Transverse colon (tissue), 4 donors: ENCODE data around the gene CENPQ. TPM values are rescaled to one million over a fixed set of nuclear protein-coding genes. Genes with fewer than 3 reads are reported as not detected.
A peak's percentile ranks its signal among the peaks of the same experiment; 100 is the strongest.

Experiments used
- DNase-seq: peaks from one replicate; pipeline ENCODE4 v3.0.0-alpha.2; 2019
- H3K27ac ChIP-seq, 4 donors: fragments of 200-600 bp; sonication (generic); 2 replicates each; pipeline ENCODE4 v1.5.1; 2016 to 2018; ENCODE audit warnings: inconsistent platforms in 4 of 4
- H3K27me3 ChIP-seq: fragments of 200-600 bp; sonication (generic); 2 replicates; pipeline ENCODE4 v1.5.1; 2017; ENCODE audit warnings: inconsistent platforms
- H3K36me3 ChIP-seq, 4 donors: fragments of 200-600 bp; sonication (generic); 2 replicates each; pipeline ENCODE4 v1.5.1; 2017 to 2019; ENCODE audit warnings: inconsistent platforms in 4 of 4
- H3K4me1 ChIP-seq, 4 donors: fragments of 200-600 bp; sonication (generic); 2 replicates each; pipeline ENCODE4 v1.5.1; 2017 to 2020; ENCODE audit warnings: inconsistent platforms in 4 of 4
- H3K4me3 ChIP-seq, 4 donors: fragments of 200-600 bp; sonication (generic); 1 replicate in 1 of 4; 2 replicates in 3 of 4; pipeline versions ENCODE4 v1.5.1 to v1.6.1; 2017 to 2019; ENCODE audit warnings: inconsistent platforms in 4 of 4
- H3K9me3 ChIP-seq, 2 donors: fragments of 200-600 bp; sonication (generic); 2 replicates each; pipeline ENCODE4 v1.5.1; 2017 to 2019; ENCODE audit warnings: inconsistent platforms in 2 of 2
- EP300 ChIP-seq: sonication (generic); formaldehyde crosslinking; IDR thresholded peaks from one replicate; pipeline ENCODE4 v1.6.1; 2017; ENCODE audit warnings: antibody characterized with exemption, low read depth
- POLR2A ChIP-seq: fragments of 450-650 bp; IDR thresholded peaks from one replicate; pipeline ENCODE4 v1.6.1; 2016; ENCODE audit warnings: antibody characterized with exemption, mild to moderate bottlenecking, moderate library complexity
- POLR2AphosphoS5 ChIP-seq, 3 donors: sonication (generic); formaldehyde crosslinking; IDR thresholded peaks; one replicate each; pipeline ENCODE4 v1.6.1; 2016; ENCODE audit warnings: antibody characterized with exemption in 3 of 3
- WGBS, 2 donors: methylation state at CpG; one replicate each; pipeline ENCODE4 v1.1.5; 2018; ENCODE audit warnings: low coverage in 1 of 2; 5-methylcytosine and 5-hydroxymethylcytosine counted together
- in situ Hi-C, 4 donors: fragments of 200-750 bp; cut with MboI; loops; one replicate each; pipeline versions ENCODE4 v1.15.0 to v1.15.1; 2017; ENCODE audit warnings: low sequenced_read_pairs in 3 of 4, low pct_ligation_motif_present in 1 of 4, low pct_unique_long_range_greater_than_20kb in 1 of 4
- intact Hi-C: fragments of 100-400 bp; cut with DNase I; formaldehyde crosslinking; loops from one replicate; pipeline ENCODE4 v1.15.1; 2023; ENCODE audit warnings: low total_unique reads
- total RNA-seq, 4 donors: library from RNA; depleted of rRNA; stranded (reverse); fragments of >200 nt; gene quantifications; one replicate each; pipeline ENCODE4 v1.1.0, GENCODE V29; 2016
- TF ChIP-seq, protein P1 (sequence below), 5 experiments: fragments of 200-600 bp in 3 of 5; fragments of 450-650 bp in 2 of 5; sonication (generic) in 3 of 5; IDR thresholded peaks; 1 replicate in 2 of 5; 2 replicates in 3 of 5; pipeline ENCODE4 v1.5.1; 2016 to 2017; ENCODE audit warnings: antibody characterized with exemption in 5 of 5, inconsistent platforms in 3 of 5, mild to moderate bottlenecking in 2 of 5, moderate library complexity in 1 of 5

Gene CENPQ
- total RNA-seq, 4 donors from 2014 or later = 1.7 to 3.0 (median 2.9) TPM; not detected in 1

GRCh38 chr6:49430187-49430586 is 33.0 kb upstream of the CENPQ start:
- no peak overlapping the region for H3K4me3 ChIP-seq
- WGBS, 2 donors = 70 to 81% methylated on average over 2 of the region's 2 CpGs
- intact Hi-C loops = no loop called here
- no peak for TF ChIP-seq POLR2A
- H3K27ac ChIP-seq = no peak overlapping the region
- H3K27me3 ChIP-seq = no peaks in the 10 kb centered on the region
- no peaks in the 10 kb centered on the region for H3K9me3 ChIP-seq
- no peak for DNase-seq
- peaks cover 0 to 33% (median 12%) of the 10 kb centered on the region in 4 donors for H3K36me3 ChIP-seq
- H3K4me1 ChIP-seq = no peaks in the 10 kb centered on the region
- in situ Hi-C loops = no loop called here

GRCh38 chr6:49430866-49431265 is 32.3 kb upstream of the CENPQ start:
- in situ Hi-C loops (no loop called here), intact Hi-C loops (no loop called here)
- WGBS, 2 donors = 93 to 100% methylated on average over 1 of the region's 1 CpG
- Histone ChIP-seq H3K4me1 (no peaks in the 10 kb centered on the region), H3K36me3 (peaks cover 0 to 40% (median 15%) of the 10 kb centered on the region in 4 donors), H3K27ac (no peak overlapping the region), H3K4me3 (no peak overlapping the region), H3K27me3 (no peaks in the 10 kb centered on the region), H3K9me3 (no peaks in the 10 kb centered on the region)
- TF ChIP-seq POLR2A (no peak), POLR2AphosphoS5 (IDR thresholded peaks at IDR 0.05) (no peak), EP300 (no peak)
- TF ChIP-seq, protein P1, sequence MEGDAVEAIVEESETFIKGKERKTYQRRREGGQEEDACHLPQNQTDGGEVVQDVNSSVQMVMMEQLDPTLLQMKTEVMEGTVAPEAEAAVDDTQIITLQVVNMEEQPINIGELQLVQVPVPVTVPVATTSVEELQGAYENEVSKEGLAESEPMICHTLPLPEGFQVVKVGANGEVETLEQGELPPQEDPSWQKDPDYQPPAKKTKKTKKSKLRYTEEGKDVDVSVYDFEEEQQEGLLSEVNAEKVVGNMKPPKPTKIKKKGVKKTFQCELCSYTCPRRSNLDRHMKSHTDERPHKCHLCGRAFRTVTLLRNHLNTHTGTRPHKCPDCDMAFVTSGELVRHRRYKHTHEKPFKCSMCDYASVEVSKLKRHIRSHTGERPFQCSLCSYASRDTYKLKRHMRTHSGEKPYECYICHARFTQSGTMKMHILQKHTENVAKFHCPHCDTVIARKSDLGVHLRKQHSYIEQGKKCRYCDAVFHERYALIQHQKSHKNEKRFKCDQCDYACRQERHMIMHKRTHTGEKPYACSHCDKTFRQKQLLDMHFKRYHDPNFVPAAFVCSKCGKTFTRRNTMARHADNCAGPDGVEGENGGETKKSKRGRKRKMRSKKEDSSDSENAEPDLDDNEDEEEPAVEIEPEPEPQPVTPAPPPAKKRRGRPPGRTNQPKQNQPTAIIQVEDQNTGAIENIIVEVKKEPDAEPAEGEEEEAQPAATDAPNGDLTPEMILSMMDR (IDR thresholded peaks at IDR 0.05) = no peak
- DNase-seq = no peak

DNA sequence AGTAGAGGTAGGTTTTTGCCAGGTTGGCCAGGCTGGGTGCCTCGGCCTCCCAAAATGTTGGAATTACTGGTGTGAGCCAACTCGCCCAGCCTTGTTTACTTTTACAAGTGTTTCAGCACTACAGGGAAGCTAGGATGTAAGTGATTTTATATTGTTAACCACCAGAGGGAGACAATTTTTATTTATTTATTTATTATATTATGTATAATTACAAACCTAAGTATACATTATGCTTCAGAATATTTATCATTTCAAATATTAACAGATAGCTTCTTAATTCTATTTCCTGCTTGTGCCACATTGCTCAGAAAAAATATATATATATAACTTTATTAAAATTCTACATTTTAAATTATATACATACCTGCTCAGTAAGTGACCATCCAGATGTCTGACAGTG is 9.9 kb upstream of the CENPQ start:
- in situ Hi-C loops = no loop called here

GRCh38 chr6:49454787-49455709 is 8.1 kb upstream of the CENPQ start:
- 91 to 93% methylated on average over 3 of the region's 3 CpGs for WGBS, 2 donors
- Histone ChIP-seq H3K27me3 (no peaks in the 10 kb centered on the region), H3K4me1 (no peaks in the 10 kb centered on the region), H3K36me3 (peaks cover 0 to 55% (median 15%) of the 10 kb centered on the region in 4 donors), H3K27ac (no peak overlapping the region), H3K4me3 (no peak overlapping the region), H3K9me3 (no peaks in the 10 kb centered on the region)
- intact Hi-C loops = no loop called here
- DNase-seq = no peak
- in situ Hi-C loops = no loop called here
- TF ChIP-seq POLR2A (no peak), POLR2AphosphoS5 (IDR thresholded peaks at IDR 0.05) (no peak), EP300 (no peak)
- TF ChIP-seq, protein P1 (IDR thresholded peaks at IDR 0.05) = no peak

More for the DNA sequence above, 9.9 kb upstream of the CENPQ start:
- intact Hi-C loops = no loop called here
- no peak for DNase-seq
- no peaks in the 10 kb centered on the region for H3K4me1 ChIP-seq
- no peaks in the 10 kb centered on the region for H3K27me3 ChIP-seq
- H3K27ac ChIP-seq = no peak overlapping the region
- no peak overlapping the region for H3K4me3 ChIP-seq
- TF ChIP-seq POLR2AphosphoS5 (IDR thresholded peaks at IDR 0.05) = no peak
- TF ChIP-seq EP300 = no peak
- TF ChIP-seq, protein P1 (IDR thresholded peaks at IDR 0.05) = peak in 2 of 5 experiments; percentile 27 to 34
- no peak for TF ChIP-seq POLR2A
- H3K36me3 ChIP-seq = peaks cover 0 to 66% (median 24%) of the 10 kb centered on the region in 4 donors
- 40 to 75% methylated on average over 1 to 2 of the region's 2 CpGs for WGBS, 2 donors
- H3K9me3 ChIP-seq = no peaks in the 10 kb centered on the region
